Activated CD8-positive, alpha-beta memory T cell treated with anti-CD3 and anti-CD28 coated beads, Interleukin-2, amount 50 U/mL, for 48 hours (primary cell): ENCODE measurements around the gene SRPK2.
"Not testable (repeated sequence)": the region's sequence is repeated elsewhere in the genome, so short reads cannot be mapped to it uniquely, and the experiment has no call there.

Source experiments
- DNase-seq: peaks from one replicate; pipeline ENCODE4 v3.0.0-alpha.2; 2020

Gene SRPK2

GRCh38 chr7:105388356-105389087, at the start of gene SRPK2:
Gene SRPK2 (minus strand): TSS chr7:105388921.
- DNase-seq, result peak; percentile 88

GRCh38 chr7:105438254-105438653, 49.5 kb upstream of the SRPK2 start:
- no peak for DNase-seq

DNA sequence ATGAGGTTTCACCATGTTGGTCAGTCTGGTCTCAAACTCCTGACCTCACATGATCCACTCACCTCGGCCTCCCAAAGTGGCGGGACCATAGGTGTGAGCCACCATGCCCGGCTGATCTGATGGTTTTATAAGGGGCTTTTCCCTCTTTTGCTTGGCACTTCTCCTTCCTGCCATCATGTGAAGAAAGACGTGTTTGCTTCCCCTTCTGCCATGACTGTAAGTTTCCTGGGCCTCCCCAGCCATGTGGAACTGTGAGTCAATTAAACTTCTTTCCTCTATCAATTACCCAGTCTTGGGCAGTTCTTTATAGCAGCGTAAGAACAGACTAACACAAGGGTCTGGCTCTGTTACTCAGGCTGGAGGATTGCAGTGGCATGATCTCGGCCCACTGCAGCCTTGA, 48.6 kb upstream of the SRPK2 start:
- not testable (repeated sequence) for DNase-seq

DNA sequence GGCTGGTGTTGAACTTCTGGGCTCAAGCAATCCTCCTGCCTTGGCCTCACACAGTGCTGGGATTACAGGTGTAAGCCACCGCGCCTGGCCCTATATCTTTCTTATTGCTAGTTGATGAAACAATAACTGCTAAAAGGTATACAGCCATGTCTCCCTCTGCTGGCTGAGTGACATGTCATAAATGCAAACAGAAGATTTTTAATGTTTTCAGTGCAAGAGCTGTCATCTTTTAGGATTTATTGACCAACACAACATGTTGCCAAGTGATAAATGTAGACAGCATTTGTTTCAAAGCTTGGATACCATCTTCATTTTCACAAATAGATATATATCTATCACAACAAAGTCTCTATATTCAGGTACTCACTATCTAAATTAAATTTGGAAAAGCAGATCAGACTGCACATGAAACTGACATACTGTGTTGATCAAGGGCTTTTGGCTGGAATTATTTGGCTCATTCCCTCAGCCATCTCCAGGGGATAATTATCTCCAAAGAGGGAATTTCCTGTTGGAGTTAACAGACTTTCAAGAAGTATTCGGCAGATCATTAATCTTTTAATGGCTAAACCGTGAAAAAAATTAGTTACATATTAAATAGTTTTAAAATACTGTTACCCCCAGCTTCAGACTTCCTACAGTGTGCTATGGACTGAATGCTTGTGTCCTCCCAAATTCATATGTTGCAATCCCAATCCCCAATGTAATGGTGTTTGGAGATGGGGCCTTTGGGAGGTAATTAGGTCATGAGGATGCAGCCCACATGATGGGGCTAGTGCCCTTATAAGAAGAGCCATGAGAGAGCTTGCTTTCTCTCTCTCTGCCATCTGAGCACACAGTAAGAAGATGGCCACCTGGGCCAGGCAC, 41.3 kb upstream of the SRPK2 start:
- no peak for DNase-seq

DNA sequence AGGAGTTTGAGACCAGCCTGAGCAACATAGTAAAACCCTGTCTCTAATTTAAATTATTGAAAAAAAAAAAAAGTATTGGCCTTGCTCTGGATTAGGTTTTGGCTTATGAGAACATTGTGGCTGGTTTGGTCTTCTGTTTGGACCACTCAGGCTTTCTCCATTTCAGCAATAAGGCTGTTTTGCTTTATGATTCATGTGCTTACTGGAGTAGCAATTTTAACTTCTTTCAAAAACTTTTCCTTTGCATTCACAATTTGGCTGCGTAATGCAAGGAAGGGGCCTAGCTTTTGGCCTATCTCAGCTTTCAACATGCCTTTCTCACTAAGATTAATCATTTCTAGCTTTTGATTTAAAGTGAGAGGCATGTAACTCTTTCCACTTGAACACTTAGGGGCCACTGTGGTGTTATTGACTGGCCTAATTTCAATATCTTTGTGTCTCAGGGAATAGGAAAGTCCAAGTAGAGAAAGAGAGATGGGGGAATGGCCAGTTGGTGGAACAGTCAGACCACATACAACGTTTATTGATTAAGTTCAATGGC, 38.0 kb upstream of the SRPK2 start:
- DNase-seq, result no peak

DNA sequence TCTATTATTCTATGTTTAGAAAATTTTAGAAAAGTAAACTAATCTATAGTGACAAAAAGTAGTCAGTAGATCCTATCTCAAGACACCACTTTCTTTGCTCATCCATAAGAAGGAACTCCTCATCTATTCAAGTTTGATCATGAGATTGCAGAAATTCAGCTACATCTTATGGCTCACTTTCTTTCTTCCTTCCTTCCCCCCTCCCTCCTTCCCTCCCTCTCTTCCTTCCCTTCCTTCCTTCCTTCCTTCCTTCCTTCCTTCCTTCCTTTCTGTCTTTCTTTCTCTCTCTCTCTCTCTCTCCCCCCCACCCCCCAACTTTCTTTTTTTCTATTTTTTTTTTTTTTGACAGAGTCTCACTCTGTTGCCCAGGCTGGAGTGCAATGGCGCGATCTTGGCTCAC, 35.3 kb upstream of the SRPK2 start:
- DNase-seq, result no peak

DNA sequence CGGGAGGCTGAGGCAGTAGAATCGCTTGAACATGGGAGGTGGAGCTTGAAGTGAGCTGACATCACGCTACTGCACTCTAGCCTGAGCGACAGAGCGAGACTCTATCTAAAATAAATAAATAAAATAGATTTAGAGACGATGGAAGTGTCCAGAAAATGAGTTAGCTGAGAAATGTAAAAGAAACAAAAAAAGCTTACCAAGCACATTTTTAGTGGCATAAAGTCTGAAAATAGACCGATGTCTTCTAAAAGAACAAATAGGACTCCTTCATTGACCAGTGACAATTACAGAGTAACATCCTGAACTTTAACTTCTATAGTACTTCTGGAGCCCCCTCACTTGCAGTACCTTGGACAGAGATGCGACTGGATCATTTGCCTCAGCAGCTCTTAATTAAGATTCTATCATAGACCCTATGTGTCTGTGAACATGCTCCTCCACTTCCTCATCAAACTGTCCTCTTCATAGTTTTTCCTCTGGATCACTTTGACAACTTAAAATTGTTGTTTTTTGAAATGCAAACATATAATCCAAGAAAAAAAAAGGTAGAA, 25.2 kb upstream of the SRPK2 start:
- no peak for DNase-seq

GRCh38 chr7:105410774-105411173, 22.1 kb upstream of the SRPK2 start:
- not testable (repeated sequence) for DNase-seq

- not testable (repeated sequence) for DNase-seq
These were observed 21.1 kb upstream of the SRPK2 start for GRCh38 chr7:105409775-105410174.

- DNase-seq, result no peak
These were observed 20.2 kb upstream of the SRPK2 start for GRCh38 chr7:105408791-105409410.

DNA sequence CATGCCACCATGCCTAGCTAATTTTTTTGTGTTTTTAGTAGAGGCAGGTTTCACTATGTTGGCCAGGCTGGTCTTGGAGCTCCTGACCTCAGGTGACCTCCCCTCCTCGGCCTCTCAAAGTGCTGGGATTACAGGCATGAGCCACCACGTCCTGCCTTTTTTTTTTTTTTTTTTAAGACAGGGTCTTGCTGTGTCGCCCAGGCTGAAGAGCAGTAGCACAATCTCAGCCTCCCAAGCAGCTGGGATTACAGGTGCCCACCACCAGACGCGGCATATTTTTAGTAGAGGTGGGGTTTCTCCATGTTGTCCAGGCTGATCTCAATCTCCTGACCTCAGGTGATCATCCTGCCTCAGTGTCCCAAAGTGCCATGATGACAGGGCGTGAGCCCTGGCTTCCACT, 14.4 kb upstream of the SRPK2 start:
- DNase-seq, result no peak

- DNase-seq, result no peak
These were observed 13.7 kb upstream of the SRPK2 start for GRCh38 chr7:105402221-105403095.

DNA sequence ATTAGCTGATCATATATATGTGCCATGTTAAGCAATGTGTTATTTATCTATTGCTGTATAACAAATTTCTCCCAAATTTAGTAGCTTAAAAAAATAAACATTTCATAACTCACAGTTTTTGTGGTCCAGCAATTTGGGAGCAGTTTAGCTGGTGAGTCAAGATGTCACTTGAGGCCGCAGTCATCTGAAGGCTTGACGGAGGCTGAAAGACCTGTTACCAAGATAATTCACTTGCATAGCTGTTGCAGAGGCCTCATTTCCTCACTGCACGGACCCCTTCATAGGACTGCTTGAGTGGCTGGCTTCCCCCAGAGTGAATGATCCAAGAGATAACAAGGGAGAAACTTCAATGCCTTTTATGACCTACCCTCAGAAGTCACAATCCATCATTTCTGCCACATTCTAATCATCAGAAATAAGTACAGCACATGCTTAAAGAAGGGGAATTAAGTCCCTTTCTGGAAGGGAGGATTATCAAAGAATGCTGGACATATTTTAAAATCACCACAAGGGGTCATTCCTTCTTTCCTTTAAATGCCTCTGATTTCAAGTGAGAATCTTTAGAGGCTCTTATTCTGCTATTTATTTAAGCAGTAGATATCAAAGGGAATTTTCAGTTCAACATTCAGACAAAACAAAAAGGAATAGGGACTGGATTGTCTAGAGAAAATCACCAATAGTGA, 10.5 kb upstream of the SRPK2 start:
- no peak for DNase-seq

DNA sequence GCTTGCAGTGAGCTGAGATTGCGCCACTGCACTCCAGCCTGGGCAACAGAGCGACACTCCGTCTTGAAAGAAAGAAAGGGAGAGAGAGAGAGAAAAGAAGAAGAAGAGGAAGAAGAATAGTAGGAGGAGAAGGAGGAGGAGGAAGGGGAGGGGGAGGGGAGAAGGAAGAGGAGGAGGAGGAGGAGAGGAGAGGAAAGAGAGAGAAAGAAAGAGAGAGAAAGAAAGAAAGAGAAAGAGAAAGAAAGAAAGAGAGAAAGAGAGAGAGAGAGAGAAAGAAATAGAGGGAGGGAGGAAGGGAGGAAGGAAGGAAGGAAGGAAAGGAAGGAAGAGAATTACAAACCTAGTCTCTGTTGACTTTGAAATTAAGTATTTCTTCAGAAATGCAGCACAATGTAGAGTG, 7.8 kb upstream of the SRPK2 start:
- DNase-seq, result no peak

DNA sequence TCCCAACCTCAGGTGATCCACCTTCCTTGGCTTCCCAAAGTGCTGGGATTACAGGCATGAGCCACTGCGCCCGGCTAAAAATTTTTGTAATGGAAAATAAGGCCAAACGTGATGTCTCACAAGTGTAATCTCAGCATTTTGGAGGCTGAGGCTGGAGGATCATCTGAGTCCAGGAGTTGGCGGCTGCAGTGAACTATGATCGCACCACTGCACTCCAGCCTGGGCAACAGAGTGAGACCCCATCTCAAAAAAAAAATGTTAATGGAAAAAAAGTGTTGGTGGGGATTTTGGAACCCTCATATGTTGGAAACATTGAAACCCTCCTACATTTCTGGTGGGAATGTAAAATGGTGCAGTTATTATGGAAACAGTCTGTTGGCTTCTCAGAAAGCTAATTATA, 2.7 kb upstream of the SRPK2 start:
- no peak for DNase-seq

DNA sequence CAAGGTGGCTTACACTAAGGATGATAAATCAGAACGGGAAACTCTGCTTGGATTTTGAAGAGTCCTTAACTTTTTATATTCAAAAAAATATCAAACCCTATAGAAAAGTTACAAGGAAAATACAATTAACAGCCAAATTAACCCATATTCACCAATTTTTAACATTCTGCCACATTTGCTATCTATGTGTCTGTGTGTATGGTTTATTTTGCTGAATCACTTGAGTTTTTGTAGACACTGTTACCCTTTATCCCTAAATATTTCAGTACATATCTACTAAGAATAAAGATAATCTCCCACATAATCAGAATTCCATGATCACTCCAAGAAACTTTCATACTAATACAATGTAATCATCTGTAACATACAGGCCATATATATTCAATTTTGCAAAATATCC, 1.2 kb upstream of the SRPK2 start:
- no peak for DNase-seq

- peak; percentile 70 for DNase-seq
These were observed 448 bp upstream of the SRPK2 start for GRCh38 chr7:105389088-105389650.

DNA sequence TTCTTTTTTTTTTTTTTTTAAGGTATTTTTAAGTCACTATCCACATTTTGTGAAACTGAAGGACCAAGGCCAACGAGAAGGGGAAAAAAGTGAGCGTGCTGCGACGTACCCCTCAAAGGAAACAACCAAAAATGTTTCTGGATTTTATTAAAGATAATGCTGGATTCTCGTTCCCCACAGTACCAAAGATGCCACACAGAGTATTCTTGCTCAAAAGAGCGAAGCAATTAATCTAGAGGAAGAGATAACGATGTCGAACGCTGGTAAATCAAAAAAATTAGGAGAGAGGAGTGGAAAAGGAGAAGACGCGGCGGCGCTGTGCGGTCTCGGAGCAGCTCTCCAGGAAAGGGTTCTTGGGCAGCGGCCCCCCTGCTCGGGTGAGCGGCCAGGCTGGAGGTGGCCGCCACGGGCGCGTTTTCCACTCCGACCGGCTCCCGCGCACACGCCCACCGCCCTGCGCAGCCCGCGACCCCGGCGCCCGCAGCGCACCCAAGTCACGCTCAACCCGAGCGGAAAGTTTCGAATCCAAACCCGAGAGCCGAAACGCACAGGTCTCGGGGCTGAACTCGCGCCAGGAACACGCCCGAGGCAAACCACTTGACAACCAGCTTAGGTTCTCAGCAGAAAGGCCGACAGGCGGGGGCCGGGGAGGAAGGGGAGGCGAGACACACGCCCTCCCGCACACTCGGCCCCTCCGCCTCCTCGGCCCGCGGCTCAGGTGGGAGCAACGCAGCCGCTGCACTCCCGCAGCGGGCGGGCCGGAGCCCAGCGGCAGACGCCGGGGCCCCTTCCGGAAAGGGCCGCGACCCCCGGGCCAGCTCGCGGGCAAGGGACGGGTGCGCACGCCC, 989 bp downstream of the SRPK2 start:
- DNase-seq, result peak; percentile 78

DNA sequence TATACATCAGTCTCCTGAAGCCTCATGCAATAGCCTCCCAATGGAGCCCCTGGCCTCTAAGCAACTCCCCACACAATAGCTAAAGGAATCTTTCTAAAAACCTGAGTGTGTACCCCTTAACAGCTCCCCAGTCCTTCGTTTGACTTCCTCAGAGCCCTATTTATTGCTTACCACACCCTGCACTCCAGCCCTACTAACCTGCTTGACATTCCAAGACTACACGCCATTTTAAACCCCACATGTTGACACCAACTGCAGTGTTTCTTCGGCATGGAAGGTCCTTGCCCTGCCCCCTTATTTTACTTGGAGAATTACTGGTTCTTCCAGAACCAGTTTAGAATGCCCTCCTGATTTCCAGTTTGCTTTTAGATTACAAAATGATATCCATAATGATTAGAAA, 10.8 kb downstream of the SRPK2 start:
- DNase-seq, result no peak

DNA sequence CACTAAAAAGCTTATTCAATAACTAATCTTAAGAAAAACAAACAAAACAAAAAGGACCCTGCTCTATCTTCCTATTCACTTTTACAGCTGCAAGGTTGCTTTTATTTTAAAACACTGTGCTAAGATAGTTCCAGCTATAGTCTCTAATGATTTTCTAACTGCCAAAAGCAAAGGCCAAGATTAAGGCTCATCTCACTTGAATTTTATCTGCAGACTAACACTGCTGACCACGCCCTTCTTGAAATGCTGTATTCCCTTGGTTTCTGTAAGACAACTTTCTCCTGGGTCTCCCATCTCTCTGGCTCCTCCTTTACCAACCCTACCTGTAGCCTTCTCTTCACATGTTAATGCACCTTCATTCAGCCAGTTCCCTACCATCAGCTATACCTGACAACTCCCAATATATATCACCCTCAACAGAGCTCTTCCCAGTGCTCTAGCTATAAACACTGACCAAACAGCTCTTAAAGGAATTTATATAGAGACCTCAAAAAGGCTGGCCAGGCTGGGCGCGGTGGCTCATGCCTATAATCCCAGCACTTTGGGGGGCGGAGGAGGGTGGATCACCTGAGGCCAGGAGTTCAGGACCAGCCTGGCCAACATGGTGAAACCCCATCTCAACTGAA, 11.7 kb downstream of the SRPK2 start:
- no peak for DNase-seq
